MCF 10A (cell line): Measurements from ENCODE around the gene POC5. TPM values are rescaled to one million over a fixed set of nuclear protein-coding genes. Genes with fewer than 3 reads are reported as not detected.

Experiments used
- Bru-seq: library from RNA; stranded (reverse); fragments of 400-500 nt; gene quantifications from one replicate; lab custom pipeline; 2021; lab: Mats Ljungman, UMichigan
- BruChase-seq, 2 experiments: library from RNA; stranded (reverse); fragments of 400-500 nt; gene quantifications; one replicate each; lab custom pipeline; 2021; lab: Mats Ljungman, UMichigan
- BruUV-seq: library from RNA; stranded (reverse); fragments of 400-500 nt; replicated peaks from 2 replicates; lab custom pipeline; 2021; lab: Mats Ljungman, UMichigan
- CTCF ChIA-PET: fragments of 300-600 bp; sonication (Branson Sonifier 250); formaldehyde crosslinking; extraction: SDS; loops from one replicate; lab custom pipeline; 2021; ENCODE audit warnings: antibody characterized with exemption, inconsistent platforms; lab: Yijun Ruan, JAX
- POLR2A ChIA-PET: fragments of 300-600, 350-650 bp; sonication (Branson Sonifier 250); formaldehyde crosslinking; extraction: SDS; loops from one replicate; lab custom pipeline; 2020; ENCODE audit warnings: antibody characterized with exemption, inconsistent platforms; lab: Yijun Ruan, JAX
- DNase-seq: peaks from one replicate; pipeline ENCODE4 v3.0.0-alpha.2; 2018; ENCODE audit not compliant: unreplicated experiment
- H3K27ac Mint-ChIP-seq: one replicate; pipeline ENCODE4 v1.8.0; 2022; ENCODE audit warnings: mild to moderate bottlenecking, low read depth, mixed read lengths; ENCODE audit not compliant: unreplicated experiment
- H3K27me3 Mint-ChIP-seq: one replicate; pipeline ENCODE4 v1.8.0; 2022; ENCODE audit warnings: mixed read lengths; ENCODE audit not compliant: insufficient read depth, unreplicated experiment
- H3K36me3 Mint-ChIP-seq: one replicate; pipeline ENCODE4 v1.8.0; 2022; ENCODE audit warnings: mild to moderate bottlenecking, moderate library complexity, mixed read lengths; ENCODE audit not compliant: insufficient read depth, unreplicated experiment
- H3K4me1 Mint-ChIP-seq: one replicate; pipeline ENCODE4 v1.8.0; 2022; ENCODE audit warnings: mixed read lengths; ENCODE audit not compliant: insufficient read depth, unreplicated experiment
- H3K4me3 Mint-ChIP-seq: one replicate; pipeline ENCODE4 v1.8.0; 2022; ENCODE audit warnings: mild to moderate bottlenecking, moderate library complexity, mixed read lengths; ENCODE audit not compliant: unreplicated experiment
- H3K9me3 Mint-ChIP-seq: one replicate; pipeline ENCODE4 v1.8.0; 2022; ENCODE audit warnings: mixed read lengths; ENCODE audit not compliant: unreplicated experiment
- intact Hi-C: fragments of 100-400 bp; cut with micrococcal nuclease; formaldehyde crosslinking; loops from 2 replicates; pipeline ENCODE4 v1.14.1; 2022
- long read RNA-seq: library from polyadenylated mRNA; stranded (forward); transcript quantifications from one replicate; pipeline ENCODE4 v2.0.0, GENCODE V29; 2022
- total RNA-seq: library from RNA; stranded (reverse); gene quantifications from 2 replicates; pipeline ENCODE4 v1.2.3, GENCODE V29; 2022
- TF ChIP-seq, protein P1 (sequence below): fragments of 200-600 bp; IDR thresholded peaks from one replicate; pipeline ENCODE4 v1.8.0; 2022; ENCODE audit warnings: antibody characterized with exemption, mild to moderate bottlenecking; ENCODE audit not compliant: unreplicated experiment

Gene POC5
- total RNA-seq (14.3 and 17.4 TPM in 2 replicates), Bru-seq, nascent RNA (percentile 72 among the genes with signal in this experiment), BruChase-seq, experiment 1, labeled RNA remaining after a 6-hour chase (percentile 62 among the genes with signal in this experiment), BruChase-seq, experiment 2, labeled RNA remaining after a 2-hour chase (percentile 66 among the genes with signal in this experiment)
- long read RNA-seq, transcript POC5-202 (12 exons, 2,229 nt) = major isoform, 17 of 23 reads
- long read RNA-seq, partial matches to known transcripts = 1 of 23 reads
- long read RNA-seq, other reads (novel, unspliced or antisense) = 5 of 23 reads

- intact Hi-C loops = no loop called here
- TF ChIP-seq, protein P1, sequence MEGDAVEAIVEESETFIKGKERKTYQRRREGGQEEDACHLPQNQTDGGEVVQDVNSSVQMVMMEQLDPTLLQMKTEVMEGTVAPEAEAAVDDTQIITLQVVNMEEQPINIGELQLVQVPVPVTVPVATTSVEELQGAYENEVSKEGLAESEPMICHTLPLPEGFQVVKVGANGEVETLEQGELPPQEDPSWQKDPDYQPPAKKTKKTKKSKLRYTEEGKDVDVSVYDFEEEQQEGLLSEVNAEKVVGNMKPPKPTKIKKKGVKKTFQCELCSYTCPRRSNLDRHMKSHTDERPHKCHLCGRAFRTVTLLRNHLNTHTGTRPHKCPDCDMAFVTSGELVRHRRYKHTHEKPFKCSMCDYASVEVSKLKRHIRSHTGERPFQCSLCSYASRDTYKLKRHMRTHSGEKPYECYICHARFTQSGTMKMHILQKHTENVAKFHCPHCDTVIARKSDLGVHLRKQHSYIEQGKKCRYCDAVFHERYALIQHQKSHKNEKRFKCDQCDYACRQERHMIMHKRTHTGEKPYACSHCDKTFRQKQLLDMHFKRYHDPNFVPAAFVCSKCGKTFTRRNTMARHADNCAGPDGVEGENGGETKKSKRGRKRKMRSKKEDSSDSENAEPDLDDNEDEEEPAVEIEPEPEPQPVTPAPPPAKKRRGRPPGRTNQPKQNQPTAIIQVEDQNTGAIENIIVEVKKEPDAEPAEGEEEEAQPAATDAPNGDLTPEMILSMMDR = no peak
- Mint-ChIP-seq H3K4me3 (peak within 1 kb of the TSS; percentile 90), H3K27ac (peak within 1 kb of the TSS; percentile 90), H3K4me1 (peaks cover 21% of the 10 kb centered on the region), H3K27me3 (no peaks in the 10 kb centered on the region), H3K9me3 (no peaks in the 10 kb centered on the region), H3K36me3 (peaks cover 18% of the 10 kb centered on the region)
- no TSS peak for BruUV-seq
- DNase-seq = peak; percentile 97
- ChIA-PET POLR2A (interaction anchor here (0.6 to 1.8 kb wide), 11 partner anchors 12 to 1770 kb away, joined by 3 to 12 read pairs (median 3); partner anchors contain the start of genes CERT1, HMGCR and POLK), CTCF (interaction anchor here (0.7 to 1.0 kb wide), 4 partner anchors 10 to 751 kb away, joined by 3 to 5 read pairs (median 4); no protein-coding TSS in a partner anchor)
These were observed at the start of gene POC5 for GRCh38 chr5:75717082-75717922. TSS of gene POC5 (minus strand) at chr5:75717437. CDS start at chr5:75712937, 4,500 bp downstream.

- ChIA-PET POLR2A (no interaction called here), CTCF (interaction anchor here (0.7 to 0.8 kb wide), 2 partner anchors 23 to 442 kb away, joined by 3 to 5 read pairs; no protein-coding TSS in a partner anchor)
- TF ChIP-seq, protein P1 = no peak
- peaks cover 60% of the 10 kb centered on the region for H3K27me3 Mint-ChIP-seq
- no TSS peak for BruUV-seq
- H3K27ac Mint-ChIP-seq = no peak overlapping the region
- DNase-seq = no peak
- no peaks in the 10 kb centered on the region for H3K4me1 Mint-ChIP-seq
- H3K9me3 Mint-ChIP-seq = no peaks in the 10 kb centered on the region
- intact Hi-C loops = no loop called here
- no peak overlapping the region for H3K4me3 Mint-ChIP-seq
- H3K36me3 Mint-ChIP-seq = no peaks in the 10 kb centered on the region
These were observed 40.9 kb upstream of the POC5 start for GRCh38 chr5:75758116-75758515.

GRCh38 chr5:75756981-75757380 lies 39.7 kb upstream of the POC5 start:
- no TSS peak for BruUV-seq
- ChIA-PET CTCF (no interaction called here), POLR2A (no interaction called here)
- Mint-ChIP-seq H3K9me3 (no peaks in the 10 kb centered on the region), H3K27ac (no peak overlapping the region), H3K36me3 (no peaks in the 10 kb centered on the region), H3K4me3 (no peak overlapping the region), H3K4me1 (no peaks in the 10 kb centered on the region), H3K27me3 (peaks cover 66% of the 10 kb centered on the region)
- intact Hi-C loops = no loop called here
- TF ChIP-seq, protein P1 = no peak
- DNase-seq = no peak

DNA sequence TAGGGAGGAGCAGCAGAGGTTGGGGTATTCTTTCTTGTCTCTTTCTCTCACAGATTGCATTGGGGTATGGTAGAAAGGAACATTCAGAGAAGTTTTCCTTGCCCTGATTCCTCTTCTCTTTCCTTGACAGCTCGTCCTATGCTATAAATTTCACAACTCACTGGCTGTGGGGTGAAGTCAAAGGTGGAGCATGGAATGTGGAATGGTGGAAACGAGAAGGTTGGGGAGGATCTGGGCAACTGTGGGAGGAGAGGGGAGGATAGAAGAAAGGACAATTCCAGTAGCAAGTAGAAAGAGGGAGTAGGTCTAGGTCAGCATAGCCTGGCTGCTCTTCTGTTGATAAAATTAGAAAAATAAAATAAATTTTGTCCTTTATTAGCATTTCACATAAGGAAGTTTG lies 39.0 kb upstream of the POC5 start:
- H3K27me3 Mint-ChIP-seq = peaks cover 74% of the 10 kb centered on the region

More for the DNA sequence above, 39.0 kb upstream of the POC5 start:
- Mint-ChIP-seq H3K27ac (no peak overlapping the region), H3K4me3 (no peak overlapping the region), H3K9me3 (no peaks in the 10 kb centered on the region), H3K36me3 (no peaks in the 10 kb centered on the region), H3K4me1 (no peaks in the 10 kb centered on the region)
- intact Hi-C loops = no loop called here
- TF ChIP-seq, protein P1 = no peak
- no TSS peak for BruUV-seq
- ChIA-PET POLR2A (no interaction called here), CTCF (interaction anchor here (0.6 kb wide), 1 partner anchor 22 kb away, joined by 3 read pairs; no protein-coding TSS in a partner anchor)
- DNase-seq = no peak
